ENCODE data around the gene ABCD1. TPM values are rescaled to one million over a fixed set of nuclear protein-coding genes. Genes with fewer than 3 reads are reported as not detected.

The ABCD1 gene
- total and polyA plus RNA-seq, 9 of the 15 experiments (the other 6 are each of a cell fraction or from before 2014, with no cell fraction given), result 0.07 to 6.9 (median 2.2) TPM

GRCh38 chrX:153687121-153688039, 37.3 kb upstream of the ABCD1 start, which contains the start of gene SLC6A8:
Gene SLC6A8, plus strand, starts transcription at chrX:153687926. Its CDS starts 649 bp downstream, at chrX:153688575.
- Histone ChIP-seq H3K4me1 (replicated peaks in 1 of 2; ENCODE audit: control insufficient read depth in 2 of 2, insufficient read depth in 2 of 2, low read length in 2 of 2) (peaks cover 16 to 62% of the 10 kb centered on the region in 2 experiments; a peak in 4 of 5 replicates), H3K9me3 (replicated peaks; ENCODE audit: control insufficient read depth, insufficient read depth, low read depth, low read length) (peaks cover 1% of the 10 kb centered on the region; the same call in 1 of the 2 replicates), H4K20me1 (replicated peaks; ENCODE audit: control insufficient read depth, insufficient read depth, low read length) (peaks cover 13% of the 10 kb centered on the region), H3K9ac (ENCODE audit: insufficient read depth in 1 of 2, low read depth in 2 of 2, low read length in 2 of 2) (peak within 1 kb of the TSS; percentile 72 to 98), H3K27me3 (ENCODE audit: control insufficient read depth in 2 of 2, insufficient read depth in 2 of 2, low read length in 2 of 2) (no peaks in the 10 kb centered on the region), H3K79me2 (ENCODE audit: control insufficient read depth, insufficient read depth, low read length) (peaks cover 37% of the 10 kb centered on the region), H3K9me1 (ENCODE audit: control insufficient read depth, insufficient read depth, low read length) (no peaks in the 10 kb centered on the region), H3K36me3 (ENCODE audit: control insufficient read depth, insufficient read depth, low read length) (peaks cover 26% of the 10 kb centered on the region; the same call in 1 of the 3 replicates), H3K27ac (ENCODE audit: extremely low read depth, low read depth, low read length) (peak within 1 kb of the TSS; percentile 92), H3K4me3 (peak within 1 kb of the TSS; percentile 51), H3K4me2 (ENCODE audit: insufficient read depth, low read length) (peak within 1 kb of the TSS; percentile 78), H2AFZ (ENCODE audit: low read depth, low read length) (peak within 1 kb of the TSS; percentile 79)
- DNase-seq (ENCODE audit: extremely low read depth in 1 of 4, low spot score in 3 of 4), result peak; percentile 78 to 90 (median 82)
- intact Hi-C loops (cut with micrococcal nuclease) (no loop called here), in situ Hi-C loops (cut with MboI) (no loop called here)
- BruUV-seq (replicated peaks), result no TSS peak
- FAIRE-seq, result no peak
- POLR2A ChIA-PET, result interaction anchor here (0.9 to 1.0 kb wide), 2 partner anchors 21 to 860 kb away, joined by 3 read pairs; partner anchors contain the start of gene IKBKG
- 0% methylated on average over 8 of the region's 66 CpGs for WGBS (ENCODE audit: insufficient coverage, low coverage, missing lambda C conversion rate)
- ATAC-seq, result peak; percentile 64
- CTCF ChIA-PET (ENCODE audit: low intra/inter-chr PET ratio), result no interaction called here
- peak; percentile 60 for TF ChIP-seq TAF1 (IDR thresholded peaks at IDR 0.05; ENCODE audit: control insufficient read depth, extremely low read depth, insufficient read depth, low read length, severe bottlenecking)
- TF ChIP-seq KDM5B (IDR thresholded peaks at IDR 0.05; ENCODE audit: insufficient replicate concordance, low read depth, low read length), result peak; percentile 76
- TF ChIP-seq, protein P1, sequence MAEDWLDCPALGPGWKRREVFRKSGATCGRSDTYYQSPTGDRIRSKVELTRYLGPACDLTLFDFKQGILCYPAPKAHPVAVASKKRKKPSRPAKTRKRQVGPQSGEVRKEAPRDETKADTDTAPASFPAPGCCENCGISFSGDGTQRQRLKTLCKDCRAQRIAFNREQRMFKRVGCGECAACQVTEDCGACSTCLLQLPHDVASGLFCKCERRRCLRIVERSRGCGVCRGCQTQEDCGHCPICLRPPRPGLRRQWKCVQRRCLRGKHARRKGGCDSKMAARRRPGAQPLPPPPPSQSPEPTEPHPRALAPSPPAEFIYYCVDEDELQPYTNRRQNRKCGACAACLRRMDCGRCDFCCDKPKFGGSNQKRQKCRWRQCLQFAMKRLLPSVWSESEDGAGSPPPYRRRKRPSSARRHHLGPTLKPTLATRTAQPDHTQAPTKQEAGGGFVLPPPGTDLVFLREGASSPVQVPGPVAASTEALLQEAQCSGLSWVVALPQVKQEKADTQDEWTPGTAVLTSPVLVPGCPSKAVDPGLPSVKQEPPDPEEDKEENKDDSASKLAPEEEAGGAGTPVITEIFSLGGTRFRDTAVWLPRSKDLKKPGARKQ (CRISPR knock-in tag; IDR thresholded peaks at IDR 0.05), result no peak
- TF ChIP-seq ZNF318 (IDR thresholded peaks at IDR 0.05; ENCODE audit: borderline replicate concordance in 1 of 2, low read depth in 1 of 2), result no peak
- TF ChIP-seq, protein P2, sequence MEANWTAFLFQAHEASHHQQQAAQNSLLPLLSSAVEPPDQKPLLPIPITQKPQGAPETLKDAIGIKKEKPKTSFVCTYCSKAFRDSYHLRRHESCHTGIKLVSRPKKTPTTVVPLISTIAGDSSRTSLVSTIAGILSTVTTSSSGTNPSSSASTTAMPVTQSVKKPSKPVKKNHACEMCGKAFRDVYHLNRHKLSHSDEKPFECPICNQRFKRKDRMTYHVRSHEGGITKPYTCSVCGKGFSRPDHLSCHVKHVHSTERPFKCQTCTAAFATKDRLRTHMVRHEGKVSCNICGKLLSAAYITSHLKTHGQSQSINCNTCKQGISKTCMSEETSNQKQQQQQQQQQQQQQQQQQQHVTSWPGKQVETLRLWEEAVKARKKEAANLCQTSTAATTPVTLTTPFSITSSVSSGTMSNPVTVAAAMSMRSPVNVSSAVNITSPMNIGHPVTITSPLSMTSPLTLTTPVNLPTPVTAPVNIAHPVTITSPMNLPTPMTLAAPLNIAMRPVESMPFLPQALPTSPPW (CRISPR knock-in tag; IDR thresholded peaks at IDR 0.05), result peak; percentile 82
- no peak for TF ChIP-seq ZNF707 (CRISPR knock-in tag; conservative IDR thresholded peaks at IDR 0.05)
- TF ChIP-seq ZFX (CRISPR knock-in tag; IDR thresholded peaks at IDR 0.05), result peak; percentile 7; the same call in 1 of the 2 replicates
